ENCODE results near the gene GPR180.
"Not testable (repeated sequence)": the region's sequence is repeated elsewhere in the genome, so short reads cannot be mapped to it uniquely, and the experiment has no call there.

Gene GPR180

GRCh38 chr13:94598281-94598680 lies 3.4 kb upstream of the GPR180 start:
- no peak for DNase-seq

DNA sequence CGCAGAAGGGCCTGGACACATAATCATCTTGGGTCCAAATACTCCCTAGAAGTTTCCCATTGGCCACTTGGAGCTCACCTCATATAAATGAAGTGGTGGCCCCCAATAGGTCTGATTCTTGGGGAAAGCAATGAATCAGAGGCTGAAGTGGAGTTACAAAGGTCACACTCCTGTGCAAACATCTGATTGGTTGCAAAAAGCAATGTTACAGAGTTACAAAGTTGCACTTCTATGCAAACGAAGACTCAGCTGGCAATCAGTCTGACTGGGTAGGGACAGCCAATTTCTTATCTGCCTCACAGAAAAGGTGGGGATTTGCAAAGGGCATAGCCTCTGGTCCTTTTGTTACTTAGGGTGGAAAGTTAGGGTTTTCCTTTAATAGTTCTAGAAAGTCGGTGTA lies 1.8 kb upstream of the GPR180 start:
- DNase-seq = no peak

DNA sequence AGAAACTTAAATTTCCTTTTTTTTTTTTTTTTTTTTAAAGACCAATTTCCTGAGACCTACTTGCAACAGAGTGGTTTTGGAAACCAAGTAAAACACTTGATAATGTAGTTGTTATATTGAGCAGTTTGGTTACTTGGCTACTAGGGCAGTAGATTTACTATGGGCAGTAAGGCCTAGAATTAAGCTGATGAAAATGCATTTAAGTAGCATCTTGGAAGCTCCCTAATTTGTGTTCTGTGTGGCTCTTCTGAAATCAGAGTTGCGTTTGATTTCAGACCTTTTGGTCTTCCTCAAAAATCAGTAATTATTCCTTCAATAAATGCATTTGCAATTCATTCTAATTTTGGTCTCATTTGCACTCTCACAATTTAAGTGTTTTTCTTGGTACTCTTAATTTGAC lies 810 bp downstream of the GPR180 start:
- no peak for DNase-seq

GRCh38 chr13:94607056-94607455 lies 5.4 kb downstream of the GPR180 start:
- no peak for DNase-seq

GRCh38 chr13:94607939-94608338 lies 6.3 kb downstream of the GPR180 start:
- no peak for DNase-seq

- no peak for DNase-seq
Measured at GRCh38 chr13:94608586-94608985, 6.9 kb downstream of the GPR180 start.

DNA sequence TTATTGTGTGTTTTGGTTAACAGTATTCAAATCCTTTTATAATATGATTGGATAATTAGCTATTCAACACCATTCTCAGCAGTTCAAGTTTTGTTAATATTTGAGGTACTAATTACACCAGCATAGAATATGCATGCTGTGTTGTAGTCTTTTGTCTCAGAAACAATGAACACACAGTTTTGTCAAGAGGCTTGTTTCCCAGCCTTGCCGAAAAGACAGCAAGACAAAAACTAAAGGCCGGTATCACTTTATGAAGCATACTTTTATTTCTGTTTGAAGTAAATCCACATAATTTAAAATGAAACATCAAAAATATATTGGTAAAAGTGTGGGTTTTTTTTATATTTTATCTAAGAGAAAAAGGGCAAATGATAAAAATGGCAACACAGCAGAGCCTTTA lies 7.5 kb downstream of the GPR180 start:
- no peak for DNase-seq

GRCh38 chr13:94610475-94610874 lies 8.8 kb downstream of the GPR180 start:
- no peak for DNase-seq

GRCh38 chr13:94612050-94612449 lies 10.4 kb downstream of the GPR180 start:
- no peak for DNase-seq

DNA sequence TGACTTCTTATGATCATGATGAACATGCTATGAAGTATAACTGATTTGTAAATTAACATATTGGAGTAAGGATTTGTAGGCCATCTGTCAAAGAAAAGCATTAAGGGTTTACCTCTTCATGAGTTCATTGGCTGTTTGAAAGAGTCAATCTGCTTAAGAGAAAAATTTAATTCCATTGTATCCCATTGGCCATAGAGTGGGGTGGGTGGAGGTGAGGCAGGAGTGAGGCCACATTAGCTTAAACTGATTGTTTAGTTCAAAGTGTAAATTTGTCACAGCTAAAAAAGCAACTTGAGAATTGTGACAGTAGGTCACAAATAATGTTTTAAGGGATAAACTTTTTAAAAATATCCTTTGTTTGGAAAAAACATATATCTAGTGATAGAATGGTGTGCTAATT lies 11.4 kb downstream of the GPR180 start:
- no peak for DNase-seq

GRCh38 chr13:94617389-94618000 lies 15.8 kb downstream of the GPR180 start:
- DNase-seq = no peak

GRCh38 chr13:94620286-94620896 lies 18.7 kb downstream of the GPR180 start:
- no peak for DNase-seq

DNA sequence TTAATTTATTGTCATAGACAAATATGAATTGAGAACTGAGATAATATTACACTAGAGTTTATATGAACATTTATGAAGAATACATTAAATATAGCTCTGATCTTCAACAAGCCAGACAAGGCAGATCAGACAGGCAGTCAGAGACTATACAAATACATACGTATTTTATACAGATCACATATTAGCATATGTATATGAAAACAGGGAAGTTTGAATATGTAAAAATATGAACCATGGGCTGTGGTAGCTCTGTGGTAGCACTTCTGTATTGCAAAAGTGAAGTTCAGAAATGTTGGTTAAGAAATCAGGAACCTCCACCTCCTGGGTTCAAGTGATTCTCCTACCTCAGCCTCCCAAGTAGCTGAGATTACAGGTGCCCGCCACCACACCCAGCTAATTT lies 20.7 kb downstream of the GPR180 start:
- DNase-seq = no peak

GRCh38 chr13:94623316-94623715 lies 21.7 kb downstream of the GPR180 start:
- no peak for DNase-seq

- no peak for DNase-seq
Measured at GRCh38 chr13:94630858-94631257, 29.2 kb downstream of the GPR180 start.

GRCh38 chr13:94632226-94632980 lies 30.7 kb downstream of the GPR180 start:
- no peak for DNase-seq

DNA sequence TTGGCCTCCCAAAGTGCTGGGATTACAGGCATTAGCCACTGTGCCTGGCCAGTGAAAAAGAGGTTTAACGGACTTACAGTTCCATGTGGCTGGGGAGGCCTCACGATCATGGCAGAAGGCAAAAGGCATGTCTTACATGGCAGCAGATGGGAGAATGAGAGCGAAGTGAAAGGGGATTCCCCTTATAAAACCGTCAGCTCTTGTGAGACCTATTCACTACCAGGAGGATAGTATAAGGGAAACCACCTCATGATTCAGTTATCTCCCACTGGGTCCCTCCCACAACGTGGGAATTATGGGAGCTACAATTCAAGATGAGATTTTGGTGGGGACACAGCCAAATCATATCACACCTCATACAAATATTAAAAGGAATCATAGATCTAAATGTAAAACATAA lies 34.4 kb downstream of the GPR180 start:
- not testable (repeated sequence) for DNase-seq

DNA sequence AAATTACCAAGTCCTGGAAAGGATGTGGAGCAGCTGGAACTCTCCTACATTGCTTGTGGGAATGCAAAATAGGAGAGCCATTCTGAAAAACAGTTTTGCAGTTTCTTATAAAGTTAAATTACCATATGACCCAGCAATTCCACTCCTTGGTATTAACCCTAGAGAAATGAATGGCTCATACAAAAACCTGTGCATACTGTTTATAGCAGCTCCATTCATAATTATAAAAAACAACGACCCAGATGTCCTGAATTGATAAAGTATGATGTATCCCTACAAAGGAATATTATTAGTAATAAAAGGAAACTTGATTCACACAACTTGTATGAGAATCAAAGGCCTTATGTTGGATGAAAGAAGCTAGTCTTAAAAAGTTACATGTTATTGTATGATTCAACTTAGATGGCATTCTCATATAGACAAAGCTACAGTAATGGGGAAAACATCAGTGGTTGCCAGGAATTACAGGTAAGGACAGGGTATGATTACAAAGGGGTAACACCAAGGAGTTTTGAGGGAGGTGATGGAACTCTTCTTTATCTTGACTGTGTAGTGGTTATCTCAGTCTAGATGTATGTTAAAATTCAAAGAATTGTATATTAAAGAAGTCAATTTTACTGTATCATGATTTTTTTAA lies 35.4 kb downstream of the GPR180 start:
- DNase-seq = no peak

- DNase-seq = not testable (repeated sequence)
Measured at GRCh38 chr13:94637677-94638076, 36.0 kb downstream of the GPR180 start.

GRCh38 chr13:94640721-94641120 lies 39.1 kb downstream of the GPR180 start:
- no peak for DNase-seq

DNA sequence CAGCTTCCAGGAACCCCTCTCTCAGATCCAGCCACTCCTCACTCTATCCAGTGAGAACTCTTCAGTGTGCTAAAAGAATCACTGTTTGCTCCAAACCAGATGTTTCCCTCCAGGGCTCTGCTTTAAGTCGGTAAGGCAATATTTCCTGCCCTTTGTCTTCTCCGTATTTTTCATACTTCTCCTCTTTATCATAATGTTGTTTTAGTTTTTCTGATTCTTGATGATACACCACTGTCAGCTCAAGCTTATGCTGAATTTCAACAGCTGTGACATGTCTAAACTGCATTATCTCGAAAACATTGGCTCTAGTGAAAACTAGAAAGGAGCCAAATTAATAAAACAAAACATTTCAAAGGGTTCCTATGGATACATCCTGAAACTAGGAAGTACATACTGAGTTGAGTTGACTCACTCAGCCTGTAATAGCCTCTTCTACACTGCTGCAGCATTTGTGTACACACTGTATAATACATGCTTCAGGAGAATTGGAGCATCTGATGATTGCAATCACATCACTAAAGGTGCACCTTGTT lies 39.8 kb downstream of the GPR180 start:
- no peak for DNase-seq

DNA sequence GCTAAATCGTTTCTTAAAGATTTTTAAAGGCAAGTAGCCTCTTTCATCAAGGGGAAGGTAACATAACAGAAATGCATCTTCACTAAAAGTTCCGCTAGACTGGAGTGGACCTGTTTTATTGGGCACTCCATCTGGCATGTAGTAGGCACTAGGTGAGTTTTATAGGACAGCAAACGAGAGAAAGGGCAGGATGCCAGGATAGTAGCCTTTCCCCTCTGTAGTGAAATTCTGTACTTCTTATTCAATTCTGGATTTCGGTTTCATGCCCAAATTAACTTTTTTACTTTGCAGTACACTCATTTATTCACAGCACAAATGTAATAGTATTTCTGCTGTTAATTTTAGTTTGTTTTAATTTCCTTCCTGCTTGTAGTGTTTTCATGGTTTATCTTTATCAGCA lies 45.2 kb downstream of the GPR180 start:
- no peak for DNase-seq

DNA sequence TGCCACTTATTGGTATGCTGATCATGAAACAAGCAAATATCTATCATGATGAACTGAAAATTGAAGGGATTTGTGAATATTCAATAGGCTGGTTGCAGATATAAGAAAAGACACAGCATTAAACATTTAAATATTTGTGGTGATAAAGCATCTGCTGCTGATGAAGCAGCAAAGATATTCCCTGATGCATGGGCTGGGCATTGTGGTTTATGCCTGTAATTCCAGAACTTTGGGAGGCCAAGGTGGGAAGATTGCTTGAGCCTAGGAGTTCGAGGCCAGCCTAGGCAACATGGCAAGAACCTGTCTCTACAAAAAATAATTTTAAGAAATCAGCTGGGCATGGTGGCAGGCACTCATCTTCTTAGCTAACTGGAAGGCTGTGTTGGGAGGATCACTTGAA lies 54.5 kb downstream of the GPR180 start:
- DNase-seq = no peak

- no peak for DNase-seq
Measured at GRCh38 chr13:94656766-94657165, 55.1 kb downstream of the GPR180 start.

Measured in NCI-H446 treated with DMSO at 0.1 percent for 48 hours (cell line).